Measurements from ENCODE around the gene KRTAP5-8.

DNA sequence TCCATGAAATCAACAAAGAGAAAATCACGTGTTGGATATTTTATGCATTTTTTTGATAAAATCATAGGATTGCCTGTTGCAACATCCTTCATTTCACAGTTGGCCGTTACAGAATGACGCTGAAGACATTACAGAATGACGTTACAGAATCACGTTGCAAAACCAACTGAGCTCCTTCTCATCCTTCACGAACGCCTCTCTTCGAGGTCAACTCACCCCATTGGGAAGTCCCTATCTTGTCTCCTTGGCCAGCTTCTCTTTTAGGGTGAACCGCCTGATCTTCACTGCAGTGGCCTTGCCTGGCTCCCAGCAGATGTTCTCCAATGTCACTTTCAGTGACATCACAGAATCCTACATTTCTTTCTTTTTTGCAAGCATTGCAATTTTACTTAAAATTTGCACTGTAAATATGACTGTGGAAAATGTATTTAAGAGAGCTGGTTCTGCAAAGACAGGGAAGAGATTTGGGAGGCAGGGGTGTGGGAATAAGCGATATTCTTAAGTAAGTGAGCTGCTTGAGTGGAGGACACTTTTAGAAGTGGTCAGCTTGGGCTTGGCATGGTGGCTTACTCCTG, 5.7 kb upstream of the KRTAP5-8 start:
- no peak for TF ChIP-seq EZH2phosphoT487 (IDR thresholded peaks at IDR 0.05; ENCODE audit: borderline replicate concordance)
- TF ChIP-seq, protein P1, sequence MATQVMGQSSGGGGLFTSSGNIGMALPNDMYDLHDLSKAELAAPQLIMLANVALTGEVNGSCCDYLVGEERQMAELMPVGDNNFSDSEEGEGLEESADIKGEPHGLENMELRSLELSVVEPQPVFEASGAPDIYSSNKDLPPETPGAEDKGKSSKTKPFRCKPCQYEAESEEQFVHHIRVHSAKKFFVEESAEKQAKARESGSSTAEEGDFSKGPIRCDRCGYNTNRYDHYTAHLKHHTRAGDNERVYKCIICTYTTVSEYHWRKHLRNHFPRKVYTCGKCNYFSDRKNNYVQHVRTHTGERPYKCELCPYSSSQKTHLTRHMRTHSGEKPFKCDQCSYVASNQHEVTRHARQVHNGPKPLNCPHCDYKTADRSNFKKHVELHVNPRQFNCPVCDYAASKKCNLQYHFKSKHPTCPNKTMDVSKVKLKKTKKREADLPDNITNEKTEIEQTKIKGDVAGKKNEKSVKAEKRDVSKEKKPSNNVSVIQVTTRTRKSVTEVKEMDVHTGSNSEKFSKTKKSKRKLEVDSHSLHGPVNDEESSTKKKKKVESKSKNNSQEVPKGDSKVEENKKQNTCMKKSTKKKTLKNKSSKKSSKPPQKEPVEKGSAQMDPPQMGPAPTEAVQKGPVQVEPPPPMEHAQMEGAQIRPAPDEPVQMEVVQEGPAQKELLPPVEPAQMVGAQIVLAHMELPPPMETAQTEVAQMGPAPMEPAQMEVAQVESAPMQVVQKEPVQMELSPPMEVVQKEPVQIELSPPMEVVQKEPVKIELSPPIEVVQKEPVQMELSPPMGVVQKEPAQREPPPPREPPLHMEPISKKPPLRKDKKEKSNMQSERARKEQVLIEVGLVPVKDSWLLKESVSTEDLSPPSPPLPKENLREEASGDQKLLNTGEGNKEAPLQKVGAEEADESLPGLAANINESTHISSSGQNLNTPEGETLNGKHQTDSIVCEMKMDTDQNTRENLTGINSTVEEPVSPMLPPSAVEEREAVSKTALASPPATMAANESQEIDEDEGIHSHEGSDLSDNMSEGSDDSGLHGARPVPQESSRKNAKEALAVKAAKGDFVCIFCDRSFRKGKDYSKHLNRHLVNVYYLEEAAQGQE (IDR thresholded peaks at IDR 0.05; ENCODE audit: low read depth) = no peak
- TF ChIP-seq, protein P2, sequence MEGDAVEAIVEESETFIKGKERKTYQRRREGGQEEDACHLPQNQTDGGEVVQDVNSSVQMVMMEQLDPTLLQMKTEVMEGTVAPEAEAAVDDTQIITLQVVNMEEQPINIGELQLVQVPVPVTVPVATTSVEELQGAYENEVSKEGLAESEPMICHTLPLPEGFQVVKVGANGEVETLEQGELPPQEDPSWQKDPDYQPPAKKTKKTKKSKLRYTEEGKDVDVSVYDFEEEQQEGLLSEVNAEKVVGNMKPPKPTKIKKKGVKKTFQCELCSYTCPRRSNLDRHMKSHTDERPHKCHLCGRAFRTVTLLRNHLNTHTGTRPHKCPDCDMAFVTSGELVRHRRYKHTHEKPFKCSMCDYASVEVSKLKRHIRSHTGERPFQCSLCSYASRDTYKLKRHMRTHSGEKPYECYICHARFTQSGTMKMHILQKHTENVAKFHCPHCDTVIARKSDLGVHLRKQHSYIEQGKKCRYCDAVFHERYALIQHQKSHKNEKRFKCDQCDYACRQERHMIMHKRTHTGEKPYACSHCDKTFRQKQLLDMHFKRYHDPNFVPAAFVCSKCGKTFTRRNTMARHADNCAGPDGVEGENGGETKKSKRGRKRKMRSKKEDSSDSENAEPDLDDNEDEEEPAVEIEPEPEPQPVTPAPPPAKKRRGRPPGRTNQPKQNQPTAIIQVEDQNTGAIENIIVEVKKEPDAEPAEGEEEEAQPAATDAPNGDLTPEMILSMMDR (IDR thresholded peaks at IDR 0.05 in 2 of 3, conservative IDR thresholded peaks at IDR 0.05 in 1 of 3; ENCODE audit: borderline replicate concordance in 1 of 3, insufficient read depth in 1 of 3, low read depth in 2 of 3, low read length in 2 of 3) = no peak
- TF ChIP-seq CEBPB (IDR thresholded peaks at IDR 0.05; ENCODE audit: low read depth) = no peak
- TF ChIP-seq POLR2A (IDR thresholded peaks at IDR 0.05; ENCODE audit: borderline replicate concordance, extremely low read depth, insufficient read depth, insufficient read length) = no peak
- TF ChIP-seq RAD21 (IDR thresholded peaks at IDR 0.05; ENCODE audit: low read depth) = no peak
- no peak for TF ChIP-seq CBX3 (IDR thresholded peaks at IDR 0.05; ENCODE audit: low read depth)
- TF ChIP-seq EZH2 (IDR thresholded peaks at IDR 0.05) = no peak

All from HCT116 (cell line).